OCI-LY3 (cell line): ENCODE results near the gene PSMD11.

Experiments
- H2AFZ ChIP-seq: fragments of 200-600, 300-600 bp; shearing (Covaris generic); 2 replicates; pipeline ENCODE4 v1.6.0; 2014; ENCODE audit warnings: antibody characterized with exemption, low read depth, low read length
- H3K27ac ChIP-seq: fragments of 200-600, 300-600 bp; sonication (generic); 2 replicates; pipeline ENCODE4 v1.5.1; 2014; ENCODE audit warnings: mild to moderate bottlenecking, low read length, moderate library complexity, mixed read lengths
- H3K27me3 ChIP-seq: fragments of 200-600, 300-600 bp; sonication (generic); 2 replicates; pipeline ENCODE4 v1.6.1; 2014; ENCODE audit warnings: low read depth, low read length, mixed read lengths
- H3K36me3 ChIP-seq: fragments of 200-600, 300-600 bp; sonication (generic); replicated peaks from 2 replicates; pipeline ENCODE3; 2014; ENCODE audit warnings: low read depth, low read length, mixed read lengths
- H3K4me1 ChIP-seq: fragments of 300-600, 200-600 bp; sonication (generic); 2 replicates; pipeline ENCODE4 v1.6.1; 2014; ENCODE audit warnings: low read length, mixed read lengths
- H3K4me2 ChIP-seq: fragments of 200-600, 300-600 bp; sonication (generic); 2 replicates; pipeline ENCODE4 v1.6.1; 2014; ENCODE audit warnings: low read length, mixed read lengths
- H3K4me3 ChIP-seq: fragments of 300-600, 200-600 bp; sonication (generic); 2 replicates; pipeline ENCODE4 v1.5.1; 2014; ENCODE audit warnings: antibody characterized with exemption, mild to moderate bottlenecking, low read length, moderate library complexity
- H3K79me2 ChIP-seq: fragments of 300-600, 200-600 bp; shearing (Covaris generic); 2 replicates; pipeline ENCODE4 v1.6.1; 2014; ENCODE audit warnings: mild to moderate bottlenecking, low read length, mixed read lengths
- H3K9ac ChIP-seq: fragments of 300-600, 200-600 bp; shearing (Covaris generic); 2 replicates; pipeline ENCODE4 v1.6.0; 2014; ENCODE audit warnings: mild to moderate bottlenecking, low read length, moderate library complexity
- H3K9me3 ChIP-seq: fragments of 200-600, 300-600 bp; shearing (Covaris generic); 2 replicates; pipeline ENCODE4 v1.6.1; 2014; ENCODE audit warnings: low read length, mixed read lengths; ENCODE audit not compliant: insufficient read depth
- H4K20me1 ChIP-seq: fragments of 200-600, 300-600 bp; sonication (generic); 2 replicates; pipeline ENCODE4 v1.6.1; 2016; ENCODE audit warnings: low read length, mixed read lengths; ENCODE audit not compliant: insufficient read depth
- CTCF ChIP-seq: fragments of 200-600, 300-600 bp; sonication (generic); IDR thresholded peaks from 2 replicates; pipeline ENCODE4 v1.5.1; 2014; ENCODE audit warnings: antibody characterized with exemption, low read length, low read depth
- EZH2phosphoT487 ChIP-seq: fragments of 200-600 bp; shearing (Covaris generic); IDR thresholded peaks from 2 replicates; pipeline ENCODE4 v1.6.1; 2018; ENCODE audit warnings: antibody characterized with exemption, mixed run types, low read depth

The PSMD11 gene

GRCh38 chr17:32514606-32515005, 70.3 kb downstream of the PSMD11 start:
- H3K36me3 ChIP-seq: peaks cover 5% of the 10 kb centered on the region
- H3K27me3 ChIP-seq: peaks cover 21% of the 10 kb centered on the region
- no peak for TF ChIP-seq EZH2phosphoT487
- no peak for TF ChIP-seq CTCF
- H3K79me2 ChIP-seq: no peaks in the 10 kb centered on the region
- H2AFZ ChIP-seq: no peak overlapping the region
- H4K20me1 ChIP-seq: peaks cover 35% of the 10 kb centered on the region
- H3K4me2 ChIP-seq: no peak overlapping the region
- H3K9me3 ChIP-seq: no peaks in the 10 kb centered on the region
- peak overlapping the region; percentile 85; the same call in 1 of the 2 replicates for H3K27ac ChIP-seq
- peaks cover 42% of the 10 kb centered on the region for H3K4me1 ChIP-seq
- no peak overlapping the region for H3K9ac ChIP-seq
- no peak overlapping the region for H3K4me3 ChIP-seq

GRCh38 chr17:32515677-32516383, 71.5 kb downstream of the PSMD11 start:
- peak overlapping the region; percentile 14; the same call in 1 of the 2 replicates for H3K9ac ChIP-seq
- no peak for TF ChIP-seq CTCF
- no peak for TF ChIP-seq EZH2phosphoT487
- H2AFZ ChIP-seq: no peak overlapping the region
- H3K27me3 ChIP-seq: peaks cover 32% of the 10 kb centered on the region
- peak overlapping the region; percentile 21 for H3K4me3 ChIP-seq
- peaks cover 45% of the 10 kb centered on the region for H4K20me1 ChIP-seq
- peaks cover 55% of the 10 kb centered on the region for H3K4me1 ChIP-seq
- H3K36me3 ChIP-seq: peaks cover 5% of the 10 kb centered on the region
- no peaks in the 10 kb centered on the region for H3K79me2 ChIP-seq
- peak overlapping the region; percentile 85 for H3K27ac ChIP-seq
- H3K9me3 ChIP-seq: no peaks in the 10 kb centered on the region
- peak overlapping the region; percentile 57 for H3K4me2 ChIP-seq

- Histone ChIP-seq H3K36me3 (peaks cover 5% of the 10 kb centered on the region), H4K20me1 (peaks cover 50% of the 10 kb centered on the region), H2AFZ (no peak overlapping the region)
These were observed 72.1 kb downstream of the PSMD11 start for GRCh38 chr17:32516450-32516849.

More at GRCh38 chr17:32516450-32516849, 72.1 kb downstream of the PSMD11 start:
- H3K9ac ChIP-seq: peak overlapping the region; percentile 14; the same call in 1 of the 2 replicates
- H3K27me3 ChIP-seq: peaks cover 38% of the 10 kb centered on the region
- no peaks in the 10 kb centered on the region for H3K79me2 ChIP-seq
- no peak for TF ChIP-seq CTCF
- no peak for TF ChIP-seq EZH2phosphoT487
- peak overlapping the region; percentile 85 for H3K27ac ChIP-seq
- no peaks in the 10 kb centered on the region for H3K9me3 ChIP-seq
- H3K4me2 ChIP-seq: peak overlapping the region; percentile 57
- H3K4me1 ChIP-seq: peaks cover 61% of the 10 kb centered on the region
- H3K4me3 ChIP-seq: peak overlapping the region; percentile 21
